Ramos (cell line): ENCODE measurements around the gene TSGA10IP.
"Not testable (repeated sequence)": the region's sequence is repeated elsewhere in the genome, so short reads cannot be mapped to it uniquely, and the experiment has no call there.

Experiments used
- in situ Hi-C: fragments of 300-500 bp; cut with MboI; formaldehyde crosslinking; loops from one replicate; pipeline ENCODE4 v1.14.3; 2022; ENCODE audit warnings: low sequenced_read_pairs; ENCODE audit not compliant: unreplicated experiment

TSGA10IP gene

DNA sequence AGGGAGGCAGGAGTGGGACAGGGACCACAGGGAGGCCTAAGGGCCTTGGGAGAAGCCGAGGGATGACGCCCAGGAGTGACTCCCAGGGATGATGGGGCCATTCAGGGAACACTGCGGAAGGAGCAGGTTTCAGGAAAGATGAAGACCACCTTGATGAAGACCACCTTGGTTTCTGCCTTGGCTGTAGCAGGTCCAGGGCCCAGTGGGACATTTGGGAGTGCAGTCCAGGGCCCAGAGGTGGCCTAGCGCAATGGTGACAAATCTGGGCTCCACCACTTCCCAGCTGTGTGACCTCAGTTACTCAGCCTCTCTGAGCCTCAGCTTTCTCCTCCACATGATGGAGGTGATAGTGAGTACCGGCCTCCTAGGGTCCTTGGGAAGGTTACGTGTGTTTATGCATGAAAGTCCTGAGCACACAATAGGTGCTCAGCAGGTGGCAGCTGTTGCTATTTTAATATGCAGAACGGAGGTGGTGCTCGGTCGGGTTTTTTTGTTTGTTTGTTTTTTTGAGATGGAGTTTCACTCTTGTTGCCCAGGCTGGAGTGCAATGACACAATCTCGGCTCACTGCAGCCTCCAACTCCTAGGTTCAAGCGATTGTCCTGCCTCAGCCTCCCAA is 770 bp downstream of the TSGA10IP start:
- in situ Hi-C loops = no loop called here

DNA sequence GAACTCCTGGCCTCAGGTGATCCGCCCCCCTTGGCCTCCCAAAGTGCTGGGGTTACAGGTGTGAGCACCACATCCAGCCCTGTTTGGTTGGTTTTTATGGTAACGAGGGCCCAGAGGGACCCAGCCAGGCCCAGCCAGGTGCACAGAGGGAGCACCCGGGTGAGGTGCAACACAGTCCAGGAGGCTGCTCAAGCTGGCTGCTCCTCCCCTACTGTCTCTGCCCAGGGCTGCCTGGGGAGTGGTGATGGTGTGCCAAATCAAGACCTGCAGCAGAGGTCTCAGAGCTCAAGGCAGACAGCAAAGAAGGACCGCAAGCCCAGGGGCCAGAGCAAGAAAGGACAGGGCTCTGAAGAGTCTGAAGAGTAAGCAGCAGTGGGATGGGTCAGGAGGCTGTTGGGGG is 1.4 kb downstream of the TSGA10IP start:
- in situ Hi-C loops = no loop called here

DNA sequence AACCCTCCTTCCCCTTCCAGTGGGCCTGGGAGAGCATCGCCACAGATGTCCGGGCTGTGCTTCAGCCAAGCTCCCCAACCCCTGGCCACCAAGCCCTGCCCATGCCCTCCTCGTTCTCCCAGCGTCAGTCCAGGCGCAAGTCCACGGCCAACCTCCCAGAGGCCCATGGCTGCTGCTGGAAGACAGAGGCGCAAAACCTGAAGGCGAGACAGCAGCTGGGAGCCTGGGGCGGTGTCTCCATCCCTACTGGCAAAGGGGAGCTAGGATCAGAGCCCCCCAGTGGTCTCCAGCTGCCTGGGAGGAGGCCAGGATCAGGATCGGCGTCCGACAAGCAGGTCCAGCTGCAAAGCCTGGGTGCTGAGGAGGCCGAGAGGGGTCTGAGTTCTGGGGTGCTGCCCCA is 1.9 kb downstream of the TSGA10IP start:
- in situ Hi-C loops = no loop called here

DNA sequence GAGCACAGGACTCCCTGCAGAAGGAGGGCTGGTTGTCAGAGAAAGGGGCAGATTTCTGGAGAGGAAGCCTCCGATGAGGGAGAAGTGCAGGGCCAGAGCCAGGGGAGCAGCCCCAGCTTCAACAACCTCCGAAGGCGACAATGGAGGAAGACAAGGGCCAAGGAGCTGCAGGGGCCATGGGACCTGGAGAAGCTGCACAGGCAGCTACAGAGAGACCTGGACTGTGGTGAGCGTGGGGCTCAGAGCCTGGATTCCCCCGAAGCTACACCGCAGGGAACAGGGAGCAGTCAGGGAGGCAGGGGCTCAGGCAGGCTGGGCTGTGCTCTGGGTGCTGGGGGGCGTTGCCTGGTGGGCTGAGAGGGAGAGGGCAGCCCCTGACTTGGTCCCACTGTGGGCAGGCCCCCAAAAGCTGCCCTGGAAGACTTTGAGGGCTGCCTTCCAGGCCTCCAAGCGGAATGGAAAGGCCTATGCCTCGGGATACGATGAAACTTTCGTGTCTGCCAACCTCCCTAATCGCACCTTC is 2.4 kb downstream of the TSGA10IP start:
- in situ Hi-C loops = no loop called here

DNA sequence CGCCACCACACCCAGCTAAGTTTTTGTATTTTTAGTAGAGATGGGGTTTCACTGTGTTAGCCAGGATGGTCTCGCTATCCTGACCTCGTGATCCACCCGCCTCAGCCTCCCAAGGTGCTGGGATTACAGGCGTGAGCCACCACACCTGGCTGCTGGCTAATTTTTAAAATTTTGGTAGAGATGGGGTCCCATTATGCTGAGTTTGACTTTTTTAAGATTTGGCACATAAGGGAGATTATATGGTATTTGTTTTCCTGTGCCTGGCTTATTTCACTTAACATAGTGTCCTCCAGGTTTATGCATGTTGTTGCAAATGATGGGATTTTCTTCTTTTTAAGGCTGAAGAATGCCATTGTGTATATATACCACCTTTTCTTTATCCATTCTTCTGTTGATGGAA is 5.4 kb downstream of the TSGA10IP start:
- in situ Hi-C loops = not testable (repeated sequence)

DNA sequence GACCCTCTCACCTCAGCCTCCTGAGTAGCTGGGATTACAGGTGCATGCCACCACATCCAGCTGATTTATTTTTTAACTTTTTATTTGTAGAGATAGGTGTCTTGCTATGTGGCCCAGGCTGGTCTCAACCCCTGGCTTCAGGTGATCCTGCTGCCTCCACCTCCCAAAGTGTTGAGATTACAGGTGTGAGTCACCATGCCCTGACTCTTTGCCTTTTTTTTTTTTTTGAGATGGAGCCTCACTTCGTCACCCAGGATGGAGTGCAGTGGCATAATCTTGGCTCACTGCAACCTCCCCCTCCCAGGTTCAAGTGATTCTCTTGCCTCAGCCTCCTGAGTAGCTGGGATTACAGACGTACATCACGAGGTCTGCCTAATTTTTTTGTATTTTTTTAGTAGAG is 6.4 kb downstream of the TSGA10IP start:
- in situ Hi-C loops = not testable (repeated sequence)

DNA sequence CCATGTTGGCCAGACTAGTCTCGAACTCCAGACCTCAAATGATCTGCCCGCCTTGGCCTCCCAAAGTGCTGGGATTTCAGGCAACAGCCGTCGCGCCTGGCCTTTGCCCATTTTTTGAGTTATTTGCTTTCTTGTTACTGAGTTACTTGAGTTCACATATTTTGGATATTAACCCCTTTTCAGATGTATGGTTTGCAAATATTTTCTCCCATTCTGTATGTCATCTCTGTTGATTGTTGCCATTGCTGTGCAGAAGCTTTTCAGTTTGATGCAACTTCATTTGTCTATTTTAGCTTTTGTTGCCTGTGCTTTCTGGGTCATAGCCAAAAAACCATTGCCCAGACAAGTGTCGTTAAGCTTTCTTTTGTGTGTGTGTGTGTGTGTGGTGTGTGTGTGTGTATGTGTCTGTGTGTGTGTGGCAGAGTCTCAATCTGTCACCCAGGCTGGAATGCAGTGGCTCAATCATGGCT is 6.8 kb downstream of the TSGA10IP start:
- in situ Hi-C loops = no loop called here

DNA sequence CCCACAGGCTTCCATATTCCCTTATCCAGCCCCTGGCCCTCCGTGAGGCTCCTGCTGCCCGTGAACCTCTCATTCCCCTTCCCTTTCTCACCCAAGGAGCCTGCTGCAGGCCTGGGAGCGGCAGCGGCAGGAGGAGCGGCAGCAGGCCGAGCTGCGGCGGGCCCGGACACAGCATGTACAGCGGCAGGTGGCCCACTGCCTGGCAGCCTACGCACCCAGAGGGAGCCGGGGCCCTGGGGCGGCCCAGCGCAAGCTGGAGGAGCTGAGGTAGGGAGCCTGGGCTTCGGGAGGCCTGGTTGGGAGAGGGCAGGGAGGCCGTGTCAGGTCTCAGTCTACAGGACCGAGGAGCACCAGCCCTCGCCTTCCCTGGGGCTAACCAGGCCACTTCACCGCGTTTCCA is 8.2 kb downstream of the TSGA10IP start:
- in situ Hi-C loops = no loop called here

DNA sequence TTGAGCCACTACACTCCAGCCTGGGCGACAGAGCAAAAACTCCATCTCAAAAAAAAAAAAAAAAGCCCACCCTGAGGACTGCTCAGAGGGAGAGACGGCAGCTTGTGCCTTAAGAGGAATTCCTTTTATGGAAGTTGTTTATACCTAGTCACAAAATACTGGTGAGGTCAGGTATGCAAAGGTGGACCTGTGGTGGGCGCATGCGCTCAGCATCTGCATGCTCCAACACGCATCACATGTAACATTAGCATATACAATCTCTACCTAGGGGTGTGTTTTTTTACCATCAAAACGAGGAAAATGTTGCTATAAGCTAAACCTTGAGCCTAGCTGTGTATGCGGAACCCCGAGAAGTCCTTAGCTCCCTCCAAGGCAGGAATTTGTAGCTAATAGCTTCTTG is 9.5 kb downstream of the TSGA10IP start:
- in situ Hi-C loops = no loop called here

DNA sequence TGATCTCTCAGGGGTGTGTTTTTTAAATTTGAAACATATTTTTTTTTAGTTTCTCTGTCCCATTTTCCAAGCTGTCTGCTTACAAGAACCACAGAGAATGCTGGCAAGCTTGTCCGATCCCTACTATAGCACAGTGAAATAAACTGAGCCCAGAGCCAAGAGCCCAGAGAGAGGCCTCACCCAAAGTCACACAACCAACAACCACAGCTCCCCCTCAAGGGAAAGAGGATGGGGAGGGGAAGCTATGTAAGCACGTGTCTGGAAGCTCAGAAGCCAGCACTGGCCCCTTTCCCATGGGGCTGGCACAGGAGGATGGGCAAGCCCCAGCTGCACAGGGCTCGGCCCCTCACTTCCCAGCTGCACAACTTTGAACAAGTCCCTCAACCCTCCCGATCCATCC is 13.0 kb downstream of the TSGA10IP start:
- in situ Hi-C loops = no loop called here

DNA sequence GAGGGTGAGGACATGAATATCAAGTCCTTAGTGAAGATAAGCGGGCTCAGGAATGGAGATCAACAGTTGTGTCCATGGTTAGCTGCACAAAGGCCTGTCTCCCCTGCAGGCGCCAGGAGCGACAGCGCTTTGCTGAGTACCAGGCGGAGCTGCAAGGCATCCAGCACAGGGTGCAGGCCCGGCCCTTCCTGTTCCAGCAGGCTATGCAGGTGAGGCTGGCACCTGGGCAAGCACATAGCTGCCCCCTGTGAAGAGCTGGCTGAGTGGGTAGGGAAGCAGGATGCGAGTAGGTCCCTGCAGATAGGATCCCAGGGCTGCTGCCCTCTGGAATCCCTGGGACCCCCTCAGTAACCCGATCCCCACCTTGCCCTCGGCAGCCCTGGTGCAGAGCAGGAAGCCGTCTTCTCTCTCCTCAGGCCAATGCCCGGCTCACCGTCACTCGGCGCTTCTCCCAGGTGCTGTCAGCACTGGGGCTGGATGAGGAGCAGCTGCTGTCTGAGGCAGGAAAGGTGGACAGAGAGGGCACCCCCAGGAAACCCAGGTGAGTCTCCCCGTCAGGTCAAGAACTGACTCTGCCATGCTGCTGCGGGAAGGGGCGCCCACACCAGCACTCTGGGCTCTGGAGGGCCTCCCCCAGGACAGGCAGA is 13.6 kb downstream of the TSGA10IP start:
- in situ Hi-C loops = no loop called here

DNA sequence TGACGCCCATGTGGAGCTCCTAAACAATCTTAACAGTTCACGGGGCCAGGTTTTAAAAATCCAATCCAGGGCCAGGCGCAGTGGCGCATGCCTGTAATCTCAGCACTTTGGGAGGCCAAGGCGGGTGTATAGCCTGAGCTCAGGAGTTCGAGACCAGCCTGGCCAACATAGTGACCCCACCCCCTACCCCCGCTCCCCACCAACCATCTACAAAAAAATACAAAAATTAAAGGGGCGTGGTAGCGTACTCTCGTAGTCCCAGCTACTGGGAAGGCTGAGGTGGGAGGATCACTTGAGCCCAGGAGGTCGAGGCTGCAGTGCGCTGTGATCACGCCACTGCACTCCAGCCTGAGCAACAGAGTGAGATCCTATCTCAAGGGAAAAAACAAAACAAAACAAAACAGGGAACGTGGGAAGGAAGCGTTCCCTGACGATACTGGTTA is 15.6 kb downstream of the TSGA10IP start:
- in situ Hi-C loops = no loop called here

DNA sequence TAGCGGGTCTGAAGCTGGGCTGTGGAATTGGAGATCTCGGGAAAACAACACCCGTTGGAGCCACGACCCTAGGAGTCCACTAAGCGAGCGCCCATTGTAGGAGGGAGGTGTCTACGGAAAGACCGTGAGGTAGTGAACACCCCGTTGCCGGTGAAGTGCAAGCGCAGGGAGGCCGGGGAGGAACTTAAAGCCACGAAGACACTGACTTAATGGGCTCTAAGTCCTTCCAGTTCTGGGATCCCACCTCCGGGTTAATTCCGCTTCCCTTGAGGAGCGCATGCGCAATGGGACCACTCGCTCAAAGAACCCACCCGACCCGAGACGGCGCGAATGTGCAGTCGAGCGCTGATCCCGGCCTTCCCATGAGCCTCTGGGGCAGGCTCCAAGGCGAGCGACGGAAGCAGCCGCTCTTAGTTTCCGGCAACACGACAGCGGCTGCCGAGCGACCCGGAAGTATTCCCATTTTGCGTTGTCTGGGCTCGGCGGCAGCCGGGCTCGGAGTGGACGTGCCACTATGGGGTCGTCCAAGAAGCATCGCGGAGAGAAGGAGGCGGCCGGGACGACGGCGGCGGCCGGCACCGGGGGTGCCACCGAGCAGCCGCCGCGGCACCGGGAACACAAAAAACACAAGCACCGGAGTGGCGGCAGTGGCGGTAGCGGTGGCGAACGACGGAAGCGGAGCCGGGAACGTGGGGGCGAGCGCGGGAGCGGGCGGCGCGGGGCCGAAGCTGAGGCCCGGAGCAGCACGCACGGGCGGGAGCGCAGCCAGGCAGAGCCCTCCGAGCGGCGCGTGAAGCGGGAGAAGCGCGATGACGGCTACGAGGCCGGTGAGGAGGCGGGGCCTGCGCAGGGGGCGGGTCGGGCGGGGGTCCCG is 16.2 kb downstream of the TSGA10IP start, which contains the start of gene SART1:
SART1 (plus strand) TSS at position 468 of the 874 bp plus-strand sequence; CDS start at position 515, 47 bp downstream.
- in situ Hi-C loops = no loop called here

DNA sequence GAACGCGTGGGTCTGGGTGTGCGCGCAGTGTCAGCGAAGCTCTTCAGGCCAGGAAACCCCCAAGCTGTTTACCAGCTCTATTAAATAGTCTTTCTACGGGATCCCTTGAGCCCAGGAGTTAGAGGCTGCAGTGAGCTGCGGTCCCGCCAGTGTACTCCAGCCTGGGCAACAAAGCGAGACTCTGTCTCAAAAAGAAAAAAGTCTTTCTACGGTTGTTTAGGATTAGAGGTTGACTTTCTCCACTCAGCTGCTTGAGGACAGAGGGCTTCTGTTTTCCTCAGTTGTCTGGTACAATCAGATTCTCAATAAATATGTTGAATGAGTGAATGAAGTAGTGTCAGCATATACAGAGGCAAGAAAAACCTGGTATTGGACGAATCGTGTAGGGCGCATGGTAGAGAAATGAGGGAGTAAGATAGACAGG is 16.9 kb downstream of the TSGA10IP start:
- in situ Hi-C loops = no loop called here

DNA sequence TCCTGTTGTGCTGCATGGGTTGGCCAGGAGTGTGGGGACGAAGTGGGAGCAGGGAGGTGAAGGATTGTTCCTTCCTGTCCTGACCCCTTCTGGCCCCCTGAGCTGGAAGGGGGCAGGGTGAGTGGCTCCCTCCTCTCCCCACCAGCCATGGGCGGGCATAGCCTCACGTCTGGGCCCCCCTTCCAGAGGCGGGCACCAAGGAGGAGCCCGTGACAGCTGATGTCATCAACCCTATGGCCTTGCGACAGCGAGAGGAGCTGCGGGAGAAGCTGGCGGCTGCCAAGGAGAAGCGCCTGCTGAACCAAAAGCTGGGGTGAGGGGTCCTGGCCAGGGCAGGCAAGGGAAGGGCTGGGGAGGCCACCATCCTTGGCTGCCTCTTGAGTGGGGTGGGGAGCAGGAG is 19.6 kb downstream of the TSGA10IP start:
- in situ Hi-C loops = no loop called here

DNA sequence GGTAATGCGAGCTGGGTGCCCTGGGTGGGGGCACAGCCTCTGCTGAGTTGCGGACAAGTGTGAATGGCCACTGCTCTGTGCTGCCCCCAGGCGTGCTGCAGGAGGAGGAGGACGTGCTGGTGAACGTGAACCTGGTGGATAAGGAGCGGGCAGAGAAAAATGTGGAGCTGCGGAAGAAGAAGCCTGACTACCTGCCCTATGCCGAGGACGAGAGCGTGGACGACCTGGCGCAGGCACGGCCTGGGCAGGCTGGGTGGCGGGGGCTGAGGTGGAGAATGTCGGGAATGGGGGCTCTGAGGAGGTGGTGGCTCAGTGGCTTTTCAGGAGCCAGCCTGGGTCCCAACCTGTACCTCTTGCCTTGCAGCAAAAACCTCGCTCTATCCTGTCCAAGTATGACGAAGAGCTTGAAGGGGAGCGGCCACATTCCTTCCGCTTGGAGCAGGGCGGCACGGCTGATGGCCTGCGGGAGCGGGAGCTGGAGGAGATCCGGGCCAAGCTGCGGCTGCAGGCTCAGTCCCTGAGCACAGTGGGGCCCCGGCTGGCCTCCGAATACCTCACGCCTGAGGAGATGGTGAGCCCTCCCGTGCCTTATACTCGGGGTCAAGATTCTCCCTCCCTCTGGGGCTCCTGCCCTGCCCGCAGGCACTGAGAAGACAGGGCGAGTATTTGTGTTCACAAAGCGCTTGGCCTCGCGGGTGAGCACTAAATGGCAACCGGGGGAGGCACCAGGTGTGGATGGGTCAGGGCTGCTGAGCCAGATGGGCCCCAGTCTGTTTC is 20.9 kb downstream of the TSGA10IP start:
- in situ Hi-C loops = no loop called here

DNA sequence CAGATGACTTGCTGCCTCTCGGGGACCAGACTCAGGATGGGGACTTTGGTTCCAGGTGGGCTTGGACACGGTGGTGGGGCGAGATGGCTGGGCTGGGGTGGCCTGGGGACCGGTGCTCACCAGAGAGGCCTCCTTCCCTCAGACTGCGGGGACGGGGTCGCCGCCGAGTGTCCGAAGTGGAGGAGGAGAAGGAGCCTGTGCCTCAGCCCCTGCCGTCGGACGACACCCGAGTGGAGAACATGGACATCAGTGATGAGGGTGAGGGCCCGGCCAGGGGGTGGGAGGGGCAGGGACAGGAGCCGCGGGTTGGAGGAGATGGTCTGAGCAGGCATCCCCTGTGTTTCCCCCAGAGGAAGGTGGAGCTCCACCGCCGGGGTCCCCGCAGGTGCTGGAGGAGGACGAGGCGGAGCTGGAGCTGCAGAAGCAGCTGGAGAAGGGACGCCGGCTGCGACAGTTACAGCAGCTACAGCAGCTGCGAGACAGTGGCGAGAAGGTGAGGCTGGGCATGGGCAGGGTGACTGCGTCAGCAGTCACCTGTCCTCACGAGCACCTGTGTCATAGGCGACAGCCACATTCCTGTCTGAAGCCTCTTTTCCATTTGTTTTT is 22.2 kb downstream of the TSGA10IP start:
- in situ Hi-C loops = no loop called here

DNA sequence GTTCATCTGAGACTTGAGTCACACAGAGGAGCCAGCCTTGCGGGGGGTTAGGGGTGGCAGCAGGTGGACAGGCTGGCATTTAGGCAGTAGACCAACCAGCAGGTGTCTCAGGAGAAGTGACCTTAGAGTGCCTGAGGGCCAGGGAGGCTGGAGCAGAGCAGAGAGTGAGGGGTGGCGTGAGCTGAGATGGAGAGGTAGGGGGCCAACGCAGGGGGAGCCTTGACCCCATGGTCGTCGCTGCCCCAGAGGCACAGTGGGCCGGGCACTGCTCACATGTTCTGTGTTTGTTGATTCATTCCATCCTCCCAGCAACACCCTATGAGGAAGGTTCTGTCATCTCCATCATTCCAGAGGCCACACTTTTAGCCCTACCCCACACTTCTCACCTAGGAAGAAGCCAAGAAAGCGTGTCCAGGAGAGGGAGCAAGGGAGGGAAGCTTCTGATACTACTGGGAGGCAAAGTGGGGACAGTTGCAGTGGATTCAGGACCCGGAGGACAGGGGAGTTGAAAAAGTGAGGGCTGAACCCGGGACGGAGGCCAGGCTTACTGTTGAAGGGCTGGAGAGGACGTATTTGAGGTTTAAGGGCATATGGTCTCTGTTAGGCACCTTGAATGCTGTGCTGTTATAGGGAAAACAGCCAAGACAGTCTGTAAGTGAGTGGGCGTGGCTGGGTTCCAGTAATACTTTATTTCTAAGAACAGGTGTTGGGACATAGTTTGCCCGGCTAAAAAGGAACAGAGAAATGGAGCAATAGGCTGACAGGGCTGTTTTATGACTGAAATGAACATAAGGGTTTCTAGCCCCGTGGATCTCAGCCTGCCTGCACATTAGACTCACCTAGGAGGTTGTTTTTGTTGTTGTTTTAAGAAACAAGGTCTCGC is 23.6 kb downstream of the TSGA10IP start:
- in situ Hi-C loops = no loop called here

DNA sequence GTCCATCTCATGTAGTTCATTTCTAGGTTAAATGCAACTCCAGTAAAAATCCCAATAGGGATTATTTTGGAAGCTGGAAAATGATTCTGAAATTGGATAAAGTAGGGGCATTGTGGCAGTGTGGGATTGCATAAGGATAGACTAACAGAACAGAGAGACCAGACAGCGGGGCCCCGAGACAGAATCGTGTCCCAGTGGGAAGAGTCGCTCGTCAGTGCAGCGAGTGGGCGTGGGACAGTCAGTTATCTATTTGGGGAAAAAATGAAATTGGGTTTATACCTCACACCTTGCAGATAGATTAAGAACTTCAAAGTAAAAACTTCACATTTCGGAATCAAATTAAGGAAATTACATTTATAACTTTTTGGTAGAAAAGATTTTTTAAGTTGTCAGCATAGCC is 26.8 kb downstream of the TSGA10IP start:
- in situ Hi-C loops = no loop called here
